ENCODE results near the gene SLC6A19.

The SLC6A19 gene

GRCh38 chr5:1179383-1179715, 22.0 kb upstream of the SLC6A19 start:
- TF ChIP-seq EZH2phosphoT487 (conservative IDR thresholded peaks at IDR 0.05; ENCODE audit: low read length) (no peak), CTCF (IDR thresholded peaks at IDR 0.05; ENCODE audit: insufficient read depth, low read length, poor library complexity, severe bottlenecking) (no peak)
- Histone ChIP-seq H3K36me3 (ENCODE audit: low read length) (no peaks in the 10 kb centered on the region), H3K27me3 (ENCODE audit: low read length) (no peaks in the 10 kb centered on the region), H3K9ac (ENCODE audit: low read length) (no peak overlapping the region), H3K79me2 (ENCODE audit: insufficient read depth, low read length) (no peaks in the 10 kb centered on the region), H3F3A (ENCODE audit: insufficient read depth) (no peaks in the 10 kb centered on the region), H2AFZ (ENCODE audit: low read depth, low read length, severe bottlenecking) (no peak overlapping the region), H3K9me3 (ENCODE audit: insufficient read depth, low read length) (no peaks in the 10 kb centered on the region), H3K9me2 (replicated peaks; ENCODE audit: insufficient read depth, low read length) (no peaks in the 10 kb centered on the region), H4K20me1 (ENCODE audit: low read depth, low read length) (no peaks in the 10 kb centered on the region), H3K4me3 (ENCODE audit: insufficient read depth, low read length, poor library complexity, severe bottlenecking) (no peak overlapping the region), H3K27ac (ENCODE audit: low read depth, low read length) (no peak overlapping the region), H3K4me2 (ENCODE audit: low read depth, low read length, poor library complexity, severe bottlenecking) (no peak overlapping the region)

DNA sequence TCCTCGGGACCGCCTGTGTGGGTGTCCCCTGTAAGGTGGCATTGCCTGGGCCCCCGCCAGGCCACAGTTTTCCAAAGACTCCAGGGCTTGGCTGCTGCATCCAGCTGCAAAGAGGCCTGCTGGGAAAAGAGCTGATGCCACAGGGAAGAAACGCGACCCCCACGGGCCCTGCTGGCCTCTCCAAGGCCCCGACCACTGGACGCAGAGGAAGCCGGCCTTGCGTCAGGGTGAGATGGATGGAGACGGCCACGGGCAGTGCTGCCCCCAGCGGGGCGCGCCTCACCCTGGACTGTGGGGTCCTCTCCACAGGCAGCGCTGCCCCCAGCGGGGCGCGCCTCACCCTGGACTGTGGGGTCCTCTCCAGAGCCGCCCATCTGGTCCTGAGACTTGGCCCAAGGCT, 21.3 kb upstream of the SLC6A19 start:
- H3K27ac ChIP-seq (ENCODE audit: low read depth, low read length) = no peak overlapping the region
- H2AFZ ChIP-seq (ENCODE audit: low read depth, low read length, severe bottlenecking) = no peak overlapping the region
- H3K9me2 ChIP-seq (replicated peaks; ENCODE audit: insufficient read depth, low read length) = no peaks in the 10 kb centered on the region
- H3K79me2 ChIP-seq (ENCODE audit: insufficient read depth, low read length) = no peaks in the 10 kb centered on the region
- no peaks in the 10 kb centered on the region for H3K27me3 ChIP-seq (ENCODE audit: low read length)
- no peak overlapping the region for H3K4me2 ChIP-seq (ENCODE audit: low read depth, low read length, poor library complexity, severe bottlenecking)
- H3K4me3 ChIP-seq (ENCODE audit: insufficient read depth, low read length, poor library complexity, severe bottlenecking) = no peak overlapping the region
- H3K9ac ChIP-seq (ENCODE audit: low read length) = no peak overlapping the region
- H3K36me3 ChIP-seq (ENCODE audit: low read length) = no peaks in the 10 kb centered on the region
- H4K20me1 ChIP-seq (ENCODE audit: low read depth, low read length) = no peaks in the 10 kb centered on the region
- H3F3A ChIP-seq (ENCODE audit: insufficient read depth) = no peaks in the 10 kb centered on the region
- TF ChIP-seq EZH2phosphoT487 (conservative IDR thresholded peaks at IDR 0.05; ENCODE audit: low read length) (no peak), CTCF (IDR thresholded peaks at IDR 0.05; ENCODE audit: insufficient read depth, low read length, poor library complexity, severe bottlenecking) (no peak)
- no peaks in the 10 kb centered on the region for H3K9me3 ChIP-seq (ENCODE audit: insufficient read depth, low read length)

- Histone ChIP-seq H3K36me3 (ENCODE audit: low read length) (no peaks in the 10 kb centered on the region), H3K9me2 (replicated peaks; ENCODE audit: insufficient read depth, low read length) (no peaks in the 10 kb centered on the region), H3K4me3 (ENCODE audit: insufficient read depth, low read length, poor library complexity, severe bottlenecking) (no peak overlapping the region), H4K20me1 (ENCODE audit: low read depth, low read length) (no peaks in the 10 kb centered on the region), H3F3A (ENCODE audit: insufficient read depth) (no peaks in the 10 kb centered on the region), H3K79me2 (ENCODE audit: insufficient read depth, low read length) (no peaks in the 10 kb centered on the region), H2AFZ (ENCODE audit: low read depth, low read length, severe bottlenecking) (no peak overlapping the region), H3K9me3 (ENCODE audit: insufficient read depth, low read length) (no peaks in the 10 kb centered on the region), H3K27ac (ENCODE audit: low read depth, low read length) (no peak overlapping the region), H3K4me2 (ENCODE audit: low read depth, low read length, poor library complexity, severe bottlenecking) (no peak overlapping the region), H3K27me3 (ENCODE audit: low read length) (no peaks in the 10 kb centered on the region), H3K9ac (ENCODE audit: low read length) (no peak overlapping the region)
- TF ChIP-seq CTCF (IDR thresholded peaks at IDR 0.05; ENCODE audit: insufficient read depth, low read length, poor library complexity, severe bottlenecking) = no peak
- TF ChIP-seq EZH2phosphoT487 (conservative IDR thresholded peaks at IDR 0.05; ENCODE audit: low read length) = no peak
Measured at GRCh38 chr5:1180841-1181271, 20.5 kb upstream of the SLC6A19 start.

Data from SU-DHL-6 (cell line).